Measurements from ENCODE around the gene PRKX.

GRCh38 chrX:3563451-3563850 is 150.0 kb downstream of the PRKX start:
- TF ChIP-seq, protein P1, sequence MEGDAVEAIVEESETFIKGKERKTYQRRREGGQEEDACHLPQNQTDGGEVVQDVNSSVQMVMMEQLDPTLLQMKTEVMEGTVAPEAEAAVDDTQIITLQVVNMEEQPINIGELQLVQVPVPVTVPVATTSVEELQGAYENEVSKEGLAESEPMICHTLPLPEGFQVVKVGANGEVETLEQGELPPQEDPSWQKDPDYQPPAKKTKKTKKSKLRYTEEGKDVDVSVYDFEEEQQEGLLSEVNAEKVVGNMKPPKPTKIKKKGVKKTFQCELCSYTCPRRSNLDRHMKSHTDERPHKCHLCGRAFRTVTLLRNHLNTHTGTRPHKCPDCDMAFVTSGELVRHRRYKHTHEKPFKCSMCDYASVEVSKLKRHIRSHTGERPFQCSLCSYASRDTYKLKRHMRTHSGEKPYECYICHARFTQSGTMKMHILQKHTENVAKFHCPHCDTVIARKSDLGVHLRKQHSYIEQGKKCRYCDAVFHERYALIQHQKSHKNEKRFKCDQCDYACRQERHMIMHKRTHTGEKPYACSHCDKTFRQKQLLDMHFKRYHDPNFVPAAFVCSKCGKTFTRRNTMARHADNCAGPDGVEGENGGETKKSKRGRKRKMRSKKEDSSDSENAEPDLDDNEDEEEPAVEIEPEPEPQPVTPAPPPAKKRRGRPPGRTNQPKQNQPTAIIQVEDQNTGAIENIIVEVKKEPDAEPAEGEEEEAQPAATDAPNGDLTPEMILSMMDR (IDR thresholded peaks at IDR 0.05): no peak
- TF ChIP-seq POLR2A (IDR thresholded peaks at IDR 0.05): no peak

Measured in adrenal gland (tissue), 5 donors.